SK-N-SH (cell line): ENCODE results near the gene FOSL1.

Source experiments
- EZH2phosphoT487 ChIP-seq: fragments of 200-600 bp; sonication (generic); IDR thresholded peaks from 2 replicates; pipeline ENCODE4 v1.6.1; 2017; ENCODE audit warnings: low read depth, mixed run types, mild to moderate bottlenecking, antibody characterized with exemption, moderate library complexity, borderline replicate concordance
- RCOR1 ChIP-seq: fragments of 150-350 bp; IDR thresholded peaks from 2 replicates; pipeline ENCODE4 v1.6.1; 2017; ENCODE audit warnings: antibody characterized with exemption, low read length
- TF ChIP-seq, protein P1 (sequence below): fragments of 200-600 bp; sonication (generic); IDR thresholded peaks from 2 replicates; pipeline ENCODE4 v1.6.1; 2017; ENCODE audit warnings: antibody characterized with exemption, mild to moderate bottlenecking, moderate library complexity

DNA sequence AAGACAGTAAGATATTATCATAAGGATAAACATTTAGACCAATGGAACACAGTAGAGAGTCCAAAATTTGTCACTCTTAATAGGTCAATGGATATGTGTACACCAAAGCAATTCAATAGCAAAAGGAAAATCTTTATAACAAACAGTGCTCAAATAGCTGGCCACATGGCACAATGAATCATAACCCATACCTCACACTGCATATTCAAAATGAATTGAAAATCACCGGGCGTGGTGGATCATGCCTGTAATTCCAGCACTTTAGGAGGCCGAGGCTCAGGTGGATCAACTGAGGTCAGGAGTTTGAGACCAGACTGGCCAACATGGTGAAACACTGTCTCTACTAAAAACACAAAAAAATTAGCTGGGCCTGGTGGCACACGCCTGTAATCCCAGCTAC lies 58.0 kb downstream of the FOSL1 start:
- TF ChIP-seq, protein P1, sequence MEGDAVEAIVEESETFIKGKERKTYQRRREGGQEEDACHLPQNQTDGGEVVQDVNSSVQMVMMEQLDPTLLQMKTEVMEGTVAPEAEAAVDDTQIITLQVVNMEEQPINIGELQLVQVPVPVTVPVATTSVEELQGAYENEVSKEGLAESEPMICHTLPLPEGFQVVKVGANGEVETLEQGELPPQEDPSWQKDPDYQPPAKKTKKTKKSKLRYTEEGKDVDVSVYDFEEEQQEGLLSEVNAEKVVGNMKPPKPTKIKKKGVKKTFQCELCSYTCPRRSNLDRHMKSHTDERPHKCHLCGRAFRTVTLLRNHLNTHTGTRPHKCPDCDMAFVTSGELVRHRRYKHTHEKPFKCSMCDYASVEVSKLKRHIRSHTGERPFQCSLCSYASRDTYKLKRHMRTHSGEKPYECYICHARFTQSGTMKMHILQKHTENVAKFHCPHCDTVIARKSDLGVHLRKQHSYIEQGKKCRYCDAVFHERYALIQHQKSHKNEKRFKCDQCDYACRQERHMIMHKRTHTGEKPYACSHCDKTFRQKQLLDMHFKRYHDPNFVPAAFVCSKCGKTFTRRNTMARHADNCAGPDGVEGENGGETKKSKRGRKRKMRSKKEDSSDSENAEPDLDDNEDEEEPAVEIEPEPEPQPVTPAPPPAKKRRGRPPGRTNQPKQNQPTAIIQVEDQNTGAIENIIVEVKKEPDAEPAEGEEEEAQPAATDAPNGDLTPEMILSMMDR = no peak
- TF ChIP-seq RCOR1 = no peak
- TF ChIP-seq EZH2phosphoT487 = no peak
